Neutrophil (primary cell): ENCODE data around the gene DCDC2.
"Not testable (repeated sequence)": the region's sequence is repeated elsewhere in the genome, so short reads cannot be mapped to it uniquely, and the experiment has no call there.

Experiments used
- H3K27ac ChIP-seq: fragments of 200-600 bp; sonication (generic); 2 replicates; pipeline ENCODE4 v1.5.1; 2016; ENCODE audit warnings: mild to moderate bottlenecking, moderate library complexity
- H3K27me3 ChIP-seq: fragments of 200-600 bp; sonication (generic); 2 replicates; pipeline ENCODE4 v1.6.0; 2016; ENCODE audit warnings: mild to moderate bottlenecking
- H3K36me3 ChIP-seq: fragments of 200-600 bp; sonication (generic); 2 replicates; pipeline ENCODE4 v1.5.1; 2017
- H3K4me1 ChIP-seq, 2 experiments: fragments of 200-600 bp in 1 of 2; sonication (generic) in 1 of 2; 1 replicate in 1 of 2; 2 replicates in 1 of 2; pipeline versions ENCODE4 v1.5.1 to v1.6.1; 2013 to 2016; ENCODE audit warnings: low read depth in 1 of 2, low read length in 1 of 2, mild to moderate bottlenecking in 1 of 2, moderate library complexity in 1 of 2; ENCODE audit not compliant: control insufficient read depth in 1 of 2, insufficient read depth in 1 of 2
- H3K4me3 ChIP-seq, 2 experiments: fragments of 200-600 bp in 1 of 2; sonication (generic) in 1 of 2; 1 replicate in 1 of 2; 2 replicates in 1 of 2; pipeline ENCODE4 v1.5.1; 2013 to 2016; ENCODE audit warnings: low read depth in 1 of 2, low read length in 1 of 2, mild to moderate bottlenecking in 1 of 2, moderate library complexity in 1 of 2
- H3K9me3 ChIP-seq: fragments of 200-600 bp; sonication (generic); 2 replicates; pipeline ENCODE4 v1.5.1; 2016
- CTCF ChIP-seq: fragments of 200-600 bp; sonication (generic); IDR thresholded peaks from 2 replicates; pipeline ENCODE4 v1.5.1; 2016; ENCODE audit warnings: antibody characterized with exemption

The DCDC2 gene

GRCh38 chr6:24324617-24325016, 33.2 kb downstream of the DCDC2 start:
- H3K27ac ChIP-seq: no peak overlapping the region

GRCh38 chr6:24323632-24324337, 34.1 kb downstream of the DCDC2 start:
- no peak overlapping the region for H3K27ac ChIP-seq
- H3K27me3 ChIP-seq: no peaks in the 10 kb centered on the region
- no peaks in the 10 kb centered on the region for H3K9me3 ChIP-seq
- H3K36me3 ChIP-seq: no peaks in the 10 kb centered on the region
- H3K4me3 ChIP-seq: no peak overlapping the region
- TF ChIP-seq CTCF: no peak
- H3K4me1 ChIP-seq: no peaks in the 10 kb centered on the region

More at GRCh38 chr6:24324617-24325016, 33.2 kb downstream of the DCDC2 start:
- no peak overlapping the region for H3K4me3 ChIP-seq
- no peaks in the 10 kb centered on the region for H3K36me3 ChIP-seq
- TF ChIP-seq CTCF: no peak
- H3K27me3 ChIP-seq: no peaks in the 10 kb centered on the region
- H3K9me3 ChIP-seq: no peaks in the 10 kb centered on the region
- H3K4me1 ChIP-seq: no peaks in the 10 kb centered on the region

GRCh38 chr6:24322924-24323323, 34.9 kb downstream of the DCDC2 start:
- Histone ChIP-seq H3K27ac (no peak overlapping the region), H3K27me3 (no peaks in the 10 kb centered on the region), H3K36me3 (no peaks in the 10 kb centered on the region), H3K4me3 (no peak overlapping the region), H3K4me1 (no peaks in the 10 kb centered on the region), H3K9me3 (no peaks in the 10 kb centered on the region)
- no peak for TF ChIP-seq CTCF

- not testable (repeated sequence) for H3K27ac ChIP-seq, H3K4me1 ChIP-seq, H3K36me3 ChIP-seq, H3K27me3 ChIP-seq, H3K9me3 ChIP-seq, H3K4me3 ChIP-seq
Measured at GRCh38 chr6:24322446-24322845, 35.4 kb downstream of the DCDC2 start.

GRCh38 chr6:24321538-24322162, 36.2 kb downstream of the DCDC2 start:
- Histone ChIP-seq H3K9me3 (no peaks in the 10 kb centered on the region), H3K4me1 (no peaks in the 10 kb centered on the region), H3K27me3 (no peaks in the 10 kb centered on the region), H3K27ac (no peak overlapping the region), H3K4me3 (no peak overlapping the region), H3K36me3 (no peaks in the 10 kb centered on the region)
- no peak for TF ChIP-seq CTCF
